ENCODE data around the gene SHROOM4. TPM values are rescaled to one million over a fixed set of nuclear protein-coding genes. Genes with fewer than 3 reads are reported as not detected.

The SHROOM4 gene, protein sequence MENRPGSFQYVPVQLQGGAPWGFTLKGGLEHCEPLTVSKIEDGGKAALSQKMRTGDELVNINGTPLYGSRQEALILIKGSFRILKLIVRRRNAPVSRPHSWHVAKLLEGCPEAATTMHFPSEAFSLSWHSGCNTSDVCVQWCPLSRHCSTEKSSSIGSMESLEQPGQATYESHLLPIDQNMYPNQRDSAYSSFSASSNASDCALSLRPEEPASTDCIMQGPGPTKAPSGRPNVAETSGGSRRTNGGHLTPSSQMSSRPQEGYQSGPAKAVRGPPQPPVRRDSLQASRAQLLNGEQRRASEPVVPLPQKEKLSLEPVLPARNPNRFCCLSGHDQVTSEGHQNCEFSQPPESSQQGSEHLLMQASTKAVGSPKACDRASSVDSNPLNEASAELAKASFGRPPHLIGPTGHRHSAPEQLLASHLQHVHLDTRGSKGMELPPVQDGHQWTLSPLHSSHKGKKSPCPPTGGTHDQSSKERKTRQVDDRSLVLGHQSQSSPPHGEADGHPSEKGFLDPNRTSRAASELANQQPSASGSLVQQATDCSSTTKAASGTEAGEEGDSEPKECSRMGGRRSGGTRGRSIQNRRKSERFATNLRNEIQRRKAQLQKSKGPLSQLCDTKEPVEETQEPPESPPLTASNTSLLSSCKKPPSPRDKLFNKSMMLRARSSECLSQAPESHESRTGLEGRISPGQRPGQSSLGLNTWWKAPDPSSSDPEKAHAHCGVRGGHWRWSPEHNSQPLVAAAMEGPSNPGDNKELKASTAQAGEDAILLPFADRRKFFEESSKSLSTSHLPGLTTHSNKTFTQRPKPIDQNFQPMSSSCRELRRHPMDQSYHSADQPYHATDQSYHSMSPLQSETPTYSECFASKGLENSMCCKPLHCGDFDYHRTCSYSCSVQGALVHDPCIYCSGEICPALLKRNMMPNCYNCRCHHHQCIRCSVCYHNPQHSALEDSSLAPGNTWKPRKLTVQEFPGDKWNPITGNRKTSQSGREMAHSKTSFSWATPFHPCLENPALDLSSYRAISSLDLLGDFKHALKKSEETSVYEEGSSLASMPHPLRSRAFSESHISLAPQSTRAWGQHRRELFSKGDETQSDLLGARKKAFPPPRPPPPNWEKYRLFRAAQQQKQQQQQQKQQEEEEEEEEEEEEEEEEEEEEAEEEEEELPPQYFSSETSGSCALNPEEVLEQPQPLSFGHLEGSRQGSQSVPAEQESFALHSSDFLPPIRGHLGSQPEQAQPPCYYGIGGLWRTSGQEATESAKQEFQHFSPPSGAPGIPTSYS (N-terminal part only)
- total RNA-seq = 25.3 TPM

DNA sequence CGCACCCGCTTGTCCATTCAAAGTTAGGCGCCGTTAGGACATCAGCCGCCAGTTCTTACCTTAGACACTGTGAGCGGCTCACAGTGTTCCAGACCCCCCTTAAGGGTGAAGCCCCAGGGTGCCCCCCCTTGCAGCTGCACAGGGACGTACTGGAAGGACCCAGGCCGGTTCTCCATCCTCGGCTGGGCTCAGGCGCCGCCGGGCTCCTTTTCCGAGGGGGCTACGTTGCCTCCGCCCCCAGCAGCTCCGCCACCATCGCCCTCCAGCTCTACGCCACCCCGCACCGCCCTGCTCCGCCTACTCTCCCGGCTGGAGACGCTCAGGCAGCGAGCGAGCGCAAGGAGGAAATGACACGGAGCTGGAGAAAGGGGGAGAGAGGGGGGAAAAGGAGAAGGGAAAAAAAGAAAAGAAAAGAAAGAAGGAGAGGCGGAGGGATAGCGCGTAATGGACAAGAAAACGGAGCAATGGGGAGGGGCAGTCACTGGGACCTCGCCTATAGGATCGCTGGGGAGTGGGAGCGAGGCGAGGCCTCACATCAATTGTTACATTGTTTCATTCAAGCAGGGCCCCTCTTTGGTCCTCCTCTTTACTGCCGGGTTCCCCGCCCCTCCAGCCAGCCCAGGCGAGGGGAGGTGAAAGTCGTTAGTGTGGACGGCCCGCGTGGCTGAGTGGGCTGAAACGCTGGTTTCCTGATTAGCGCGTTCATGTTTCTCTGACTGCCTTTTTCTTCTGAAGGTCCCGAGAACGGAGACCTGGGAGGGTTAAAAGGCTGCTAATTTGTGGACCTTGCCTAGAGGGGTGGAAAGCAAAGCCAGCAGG, at the start of gene SHROOM4:
Gene SHROOM4, minus strand, starts transcription at position 352 of the 819 bp plus-strand sequence. Its CDS starts 176 bp downstream, at position 176.
- intact Hi-C loops (cut with DNase I) = loop anchor here (5.0 to 10.0 kb wide), 2 partner anchors 107 to 929 kb away; no protein-coding TSS in a partner anchor
- DNase-seq (ENCODE audit: low spot score in 2 of 2) = peak in 1 of 2 donors; percentile 73
- Histone ChIP-seq H3K27ac (peak within 1 kb of the TSS; percentile 56 to 69), H3K4me3 (peak within 1 kb of the TSS; percentile 54 to 74), H3K4me1 (no peaks in the 10 kb centered on the region), H3K9me3 (no peaks in the 10 kb centered on the region), H3K36me3 (no peaks in the 10 kb centered on the region), H3K27me3 (no peaks in the 10 kb centered on the region)
- TF ChIP-seq, protein P1, sequence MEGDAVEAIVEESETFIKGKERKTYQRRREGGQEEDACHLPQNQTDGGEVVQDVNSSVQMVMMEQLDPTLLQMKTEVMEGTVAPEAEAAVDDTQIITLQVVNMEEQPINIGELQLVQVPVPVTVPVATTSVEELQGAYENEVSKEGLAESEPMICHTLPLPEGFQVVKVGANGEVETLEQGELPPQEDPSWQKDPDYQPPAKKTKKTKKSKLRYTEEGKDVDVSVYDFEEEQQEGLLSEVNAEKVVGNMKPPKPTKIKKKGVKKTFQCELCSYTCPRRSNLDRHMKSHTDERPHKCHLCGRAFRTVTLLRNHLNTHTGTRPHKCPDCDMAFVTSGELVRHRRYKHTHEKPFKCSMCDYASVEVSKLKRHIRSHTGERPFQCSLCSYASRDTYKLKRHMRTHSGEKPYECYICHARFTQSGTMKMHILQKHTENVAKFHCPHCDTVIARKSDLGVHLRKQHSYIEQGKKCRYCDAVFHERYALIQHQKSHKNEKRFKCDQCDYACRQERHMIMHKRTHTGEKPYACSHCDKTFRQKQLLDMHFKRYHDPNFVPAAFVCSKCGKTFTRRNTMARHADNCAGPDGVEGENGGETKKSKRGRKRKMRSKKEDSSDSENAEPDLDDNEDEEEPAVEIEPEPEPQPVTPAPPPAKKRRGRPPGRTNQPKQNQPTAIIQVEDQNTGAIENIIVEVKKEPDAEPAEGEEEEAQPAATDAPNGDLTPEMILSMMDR (IDR thresholded peaks at IDR 0.05) = no peak

DNA sequence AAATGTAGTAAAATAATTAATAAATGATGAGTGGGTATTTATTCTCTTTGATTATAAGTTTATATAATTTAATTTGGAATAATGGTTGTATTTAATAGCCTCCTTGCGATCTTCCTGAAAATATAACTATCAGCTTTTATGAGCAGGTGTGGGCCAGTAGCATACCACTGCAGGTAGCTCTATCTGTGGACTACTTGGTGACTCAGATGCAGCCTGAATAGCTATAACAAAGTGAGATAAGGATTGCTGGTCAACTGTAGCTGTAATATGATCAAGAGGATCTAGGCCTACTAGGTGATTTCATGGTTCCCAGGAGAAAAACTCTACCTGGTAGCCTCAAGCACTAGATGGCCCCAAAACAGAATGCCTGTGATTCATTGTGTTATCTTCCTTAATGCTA, 49.5 kb upstream of the SHROOM4 start:
- no peak for DNase-seq (ENCODE audit: low spot score in 2 of 2)
- H3K4me3 ChIP-seq = no peak overlapping the region
- H3K27ac ChIP-seq = no peak overlapping the region
- no peaks in the 10 kb centered on the region for H3K4me1 ChIP-seq
- no peaks in the 10 kb centered on the region for H3K27me3 ChIP-seq
- no peaks in the 10 kb centered on the region for H3K9me3 ChIP-seq
- H3K36me3 ChIP-seq = no peaks in the 10 kb centered on the region
- intact Hi-C loops (cut with DNase I) = no loop called here
- TF ChIP-seq, protein P1 (IDR thresholded peaks at IDR 0.05) = no peak

DNA sequence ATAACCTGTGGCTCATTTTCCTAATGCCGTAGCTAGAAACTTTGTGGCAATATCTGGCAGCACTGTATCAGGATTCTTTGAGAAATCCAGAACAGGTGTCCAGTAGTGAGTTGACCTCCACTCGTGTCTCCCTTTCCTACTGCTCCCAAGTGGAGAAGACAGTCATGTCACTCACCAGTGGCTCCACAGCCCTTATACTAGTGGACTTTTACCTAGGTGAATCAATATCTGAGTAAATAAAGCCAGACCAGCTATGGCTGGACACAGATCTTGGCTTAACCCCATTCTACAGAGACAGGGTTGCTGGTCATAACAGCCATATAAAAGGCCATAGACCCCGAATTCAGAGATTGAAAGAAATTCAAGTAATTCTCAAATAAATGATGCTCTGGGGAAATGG, 46.5 kb upstream of the SHROOM4 start:
- Histone ChIP-seq H3K4me3 (no peak overlapping the region), H3K36me3 (no peaks in the 10 kb centered on the region), H3K27ac (no peak overlapping the region), H3K27me3 (no peaks in the 10 kb centered on the region), H3K9me3 (no peaks in the 10 kb centered on the region), H3K4me1 (no peaks in the 10 kb centered on the region)
- DNase-seq (ENCODE audit: low spot score in 2 of 2) = no peak
- intact Hi-C loops (cut with DNase I) = no loop called here
- TF ChIP-seq, protein P1 (IDR thresholded peaks at IDR 0.05) = no peak

DNA sequence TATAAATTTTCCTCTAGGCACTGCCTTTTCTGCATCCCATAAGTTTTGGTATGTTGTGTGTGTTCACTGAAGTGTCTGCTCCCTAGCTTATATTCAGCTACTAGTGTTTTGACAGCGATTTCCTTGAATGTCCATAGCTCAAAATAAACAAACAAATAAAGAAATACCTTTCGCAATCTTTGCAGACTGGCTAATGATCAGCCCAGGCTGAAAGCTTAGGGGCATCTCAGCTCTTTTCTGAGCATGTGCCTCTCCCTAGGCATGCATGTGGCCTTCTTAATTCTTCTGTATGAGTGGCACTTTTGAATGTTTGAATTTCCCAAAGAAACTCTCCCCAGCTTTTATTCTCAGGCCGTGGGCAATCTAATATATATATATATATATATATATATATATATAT, 44.6 kb upstream of the SHROOM4 start:
- DNase-seq (ENCODE audit: low spot score in 2 of 2) = no peak
- H3K27me3 ChIP-seq = no peaks in the 10 kb centered on the region
- H3K9me3 ChIP-seq = no peaks in the 10 kb centered on the region
- H3K27ac ChIP-seq = no peak overlapping the region
- TF ChIP-seq, protein P1 (IDR thresholded peaks at IDR 0.05) = no peak
- H3K4me1 ChIP-seq = no peaks in the 10 kb centered on the region
- no peak overlapping the region for H3K4me3 ChIP-seq
- H3K36me3 ChIP-seq = no peaks in the 10 kb centered on the region
- intact Hi-C loops (cut with DNase I) = no loop called here
